Cardiac muscle cell (in vitro differentiated cells and primary cell): Measurements from ENCODE around the gene LRRC4. TPM values are rescaled to one million over a fixed set of nuclear protein-coding genes. Genes with fewer than 3 reads are reported as not detected.

ENCODE experiments used
- DNase-seq, 2 donors: peaks; one replicate each; pipeline versions ENCODE4 v3.0.0 to v3.0.0-alpha.2; 2010 to 2017; ENCODE audit warnings: low read depth in 1 of 2, low spot score in 1 of 2
- H3K27ac ChIP-seq: fragments of 200-600 bp; sonication (generic); 2 replicates; pipeline ENCODE4 v1.5.1; 2016
- H3K27me3 ChIP-seq: fragments of 200-600 bp; sonication (generic); 2 replicates; pipeline ENCODE4 v1.6.0; 2016; ENCODE audit warnings: control low read depth
- H3K36me3 ChIP-seq: fragments of 200-600 bp; sonication (generic); 2 replicates; pipeline ENCODE4 v1.5.1; 2016; ENCODE audit warnings: control low read depth
- H3K4me1 ChIP-seq: fragments of 200-600 bp; sonication (generic); 2 replicates; pipeline ENCODE4 v1.8.1; 2017; ENCODE audit warnings: low read depth, mild to moderate bottlenecking, mixed run types
- H3K4me3 ChIP-seq: fragments of 200-600 bp; sonication (generic); 2 replicates; pipeline ENCODE4 v1.5.1; 2016; ENCODE audit warnings: mild to moderate bottlenecking
- H3K9me3 ChIP-seq: fragments of 200-600 bp; sonication (generic); 2 replicates; pipeline ENCODE4 v1.5.1; 2017; ENCODE audit warnings: low read depth, mild to moderate bottlenecking, control low read depth
- polyA plus RNA-seq: library from polyadenylated mRNA; unstranded; fragments of >200 nt; fragmentation: Nextera tagmentation; extraction: Ambion mirVana; gene quantifications from 2 replicates; pipeline ENCODE4 v1.2.1, GENCODE V29; 2016
- total RNA-seq: library from RNA; depleted of rRNA; stranded (reverse); fragments of >200 nt; gene quantifications from 2 replicates; pipeline ENCODE4 v1.2.3, GENCODE V29; 2016
- TF ChIP-seq, protein P1 (sequence below): IDR thresholded peaks from 2 replicates; pipeline ENCODE4 v1.5.1; 2012; ENCODE audit warnings: low read depth, mild to moderate bottlenecking, low read length

The LRRC4 gene
- total and polyA plus RNA-seq, 2 experiments from 2014 or later, result 2.9 to 9.3 TPM

- no peaks in the 10 kb centered on the region for H3K27me3 ChIP-seq
- no peaks in the 10 kb centered on the region for H3K4me1 ChIP-seq
- no peaks in the 10 kb centered on the region for H3K36me3 ChIP-seq
- H3K27ac ChIP-seq, result no peak overlapping the region
- TF ChIP-seq, protein P1, sequence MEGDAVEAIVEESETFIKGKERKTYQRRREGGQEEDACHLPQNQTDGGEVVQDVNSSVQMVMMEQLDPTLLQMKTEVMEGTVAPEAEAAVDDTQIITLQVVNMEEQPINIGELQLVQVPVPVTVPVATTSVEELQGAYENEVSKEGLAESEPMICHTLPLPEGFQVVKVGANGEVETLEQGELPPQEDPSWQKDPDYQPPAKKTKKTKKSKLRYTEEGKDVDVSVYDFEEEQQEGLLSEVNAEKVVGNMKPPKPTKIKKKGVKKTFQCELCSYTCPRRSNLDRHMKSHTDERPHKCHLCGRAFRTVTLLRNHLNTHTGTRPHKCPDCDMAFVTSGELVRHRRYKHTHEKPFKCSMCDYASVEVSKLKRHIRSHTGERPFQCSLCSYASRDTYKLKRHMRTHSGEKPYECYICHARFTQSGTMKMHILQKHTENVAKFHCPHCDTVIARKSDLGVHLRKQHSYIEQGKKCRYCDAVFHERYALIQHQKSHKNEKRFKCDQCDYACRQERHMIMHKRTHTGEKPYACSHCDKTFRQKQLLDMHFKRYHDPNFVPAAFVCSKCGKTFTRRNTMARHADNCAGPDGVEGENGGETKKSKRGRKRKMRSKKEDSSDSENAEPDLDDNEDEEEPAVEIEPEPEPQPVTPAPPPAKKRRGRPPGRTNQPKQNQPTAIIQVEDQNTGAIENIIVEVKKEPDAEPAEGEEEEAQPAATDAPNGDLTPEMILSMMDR, result no peak
- DNase-seq, result no peak
- H3K4me3 ChIP-seq, result no peak overlapping the region
- no peaks in the 10 kb centered on the region for H3K9me3 ChIP-seq
These were observed 35.2 kb upstream of the LRRC4 start for GRCh38 chr7:128066395-128066794.

DNA sequence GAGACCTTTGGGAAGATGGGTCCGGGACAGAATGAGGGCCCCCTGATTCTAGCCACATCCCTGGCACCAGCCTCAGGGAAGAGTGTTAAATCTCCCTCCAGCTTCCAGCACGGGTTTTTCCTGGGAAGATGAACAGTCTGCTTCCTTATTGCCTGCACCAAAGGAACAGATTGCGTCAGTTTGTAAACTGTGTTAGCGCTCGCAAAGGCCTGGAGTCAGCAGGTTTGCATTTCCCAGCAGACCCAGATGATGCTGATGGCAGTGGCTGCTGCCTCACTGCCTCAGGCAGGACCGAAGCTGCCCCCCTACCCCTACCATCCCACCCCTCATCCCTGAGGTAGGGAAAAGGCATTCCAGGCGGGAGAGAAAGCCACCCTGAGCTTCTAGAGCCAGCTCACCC lies 34.6 kb upstream of the LRRC4 start:
- H3K27me3 ChIP-seq, result no peaks in the 10 kb centered on the region
- no peaks in the 10 kb centered on the region for H3K4me1 ChIP-seq
- TF ChIP-seq, protein P1, result no peak
- no peaks in the 10 kb centered on the region for H3K9me3 ChIP-seq
- no peak for DNase-seq
- no peaks in the 10 kb centered on the region for H3K36me3 ChIP-seq
- H3K27ac ChIP-seq, result no peak overlapping the region
- H3K4me3 ChIP-seq, result no peak overlapping the region

GRCh38 chr7:128063088-128063487 lies 31.9 kb upstream of the LRRC4 start:
- no peak for DNase-seq
- no peaks in the 10 kb centered on the region for H3K36me3 ChIP-seq
- TF ChIP-seq, protein P1, result no peak
- no peaks in the 10 kb centered on the region for H3K9me3 ChIP-seq
- H3K4me1 ChIP-seq, result no peaks in the 10 kb centered on the region
- H3K4me3 ChIP-seq, result no peak overlapping the region
- H3K27me3 ChIP-seq, result no peaks in the 10 kb centered on the region
- no peak overlapping the region for H3K27ac ChIP-seq

- H3K27me3 ChIP-seq, result no peaks in the 10 kb centered on the region
- TF ChIP-seq, protein P1, result no peak
These were observed 28.8 kb upstream of the LRRC4 start for GRCh38 chr7:128060018-128060417.

GRCh38 chr7:128059143-128059988 lies 28.1 kb upstream of the LRRC4 start:
- Histone ChIP-seq H3K4me1 (no peaks in the 10 kb centered on the region), H3K9me3 (no peaks in the 10 kb centered on the region), H3K36me3 (no peaks in the 10 kb centered on the region), H3K27ac (no peak overlapping the region), H3K4me3 (no peak overlapping the region), H3K27me3 (no peaks in the 10 kb centered on the region)
- TF ChIP-seq, protein P1, result no peak
- no peak for DNase-seq

More at GRCh38 chr7:128060018-128060417, 28.8 kb upstream of the LRRC4 start:
- Histone ChIP-seq H3K9me3 (no peaks in the 10 kb centered on the region), H3K36me3 (no peaks in the 10 kb centered on the region), H3K27ac (no peak overlapping the region), H3K4me1 (no peaks in the 10 kb centered on the region), H3K4me3 (no peak overlapping the region)
- no peak for DNase-seq
